GM19023 (cell line): Measurements from ENCODE around the gene ELFN1.

Source experiments
- ATAC-seq: cut with Tn5 transposase; IDR thresholded peaks from one replicate; pipeline ENCODE4 v1.9.1; 2021; ENCODE audit warnings: mild to moderate bottlenecking, moderate library complexity; ENCODE audit not compliant: unreplicated experiment

Gene ELFN1

GRCh38 chr7:1738511-1738910 lies 68.4 kb downstream of the ELFN1 start:
- ATAC-seq, result no peak

GRCh38 chr7:1738956-1739355 lies 68.9 kb downstream of the ELFN1 start:
- ATAC-seq, result no peak

GRCh38 chr7:1739593-1739992 lies 69.5 kb downstream of the ELFN1 start:
- ATAC-seq, result no peak

- no peak for ATAC-seq
Observed at GRCh38 chr7:1740214-1740613, 70.1 kb downstream of the ELFN1 start.

- no peak for ATAC-seq
Observed at GRCh38 chr7:1741246-1741645, 71.2 kb downstream of the ELFN1 start.

GRCh38 chr7:1741751-1742554 lies 71.9 kb downstream of the ELFN1 start:
- no peak for ATAC-seq

- ATAC-seq, result no peak
Observed at GRCh38 chr7:1742555-1743303, 72.7 kb downstream of the ELFN1 start.

- ATAC-seq, result no peak
Observed at GRCh38 chr7:1743481-1744230, 73.6 kb downstream of the ELFN1 start.

GRCh38 chr7:1744296-1745017 lies 74.4 kb downstream of the ELFN1 start:
- no peak for ATAC-seq

GRCh38 chr7:1745018-1745532 lies 75.0 kb downstream of the ELFN1 start:
- no peak for ATAC-seq

- ATAC-seq, result no peak
Observed at GRCh38 chr7:1745576-1746490, 75.8 kb downstream of the ELFN1 start.

GRCh38 chr7:1746491-1746975 lies 76.5 kb downstream of the ELFN1 start:
- ATAC-seq, result no peak

- no peak for ATAC-seq
Observed at GRCh38 chr7:1747004-1747801, 77.1 kb downstream of the ELFN1 start.

- ATAC-seq, result no peak
Observed at GRCh38 chr7:1748076-1748838, 78.2 kb downstream of the ELFN1 start.

- ATAC-seq, result no peak
Observed at GRCh38 chr7:1748839-1749173, 78.7 kb downstream of the ELFN1 start.

GRCh38 chr7:1749351-1749863 lies 79.3 kb downstream of the ELFN1 start:
- no peak for ATAC-seq

- no peak for ATAC-seq
Observed at GRCh38 chr7:1749864-1750466, 79.9 kb downstream of the ELFN1 start.
